Measurements from ENCODE around the gene PROS1.
"Not testable (repeated sequence)": the region's sequence is repeated elsewhere in the genome, so short reads cannot be mapped to it uniquely, and the experiment has no call there.

The PROS1 gene

GRCh38 chr3:93867425-93867824, 106.3 kb downstream of the PROS1 start:
- no peak for DNase-seq

GRCh38 chr3:93861017-93861416, 112.7 kb downstream of the PROS1 start:
- no peak for DNase-seq

- no peak for DNase-seq
Measured at GRCh38 chr3:93855401-93855800, 118.3 kb downstream of the PROS1 start.

GRCh38 chr3:93852228-93852627, 121.5 kb downstream of the PROS1 start:
- DNase-seq = not testable (repeated sequence)

- no peak for DNase-seq
Measured at GRCh38 chr3:93843981-93844380, 129.7 kb downstream of the PROS1 start.

GRCh38 chr3:93839193-93839592, 134.5 kb downstream of the PROS1 start:
- DNase-seq = not testable (repeated sequence)
